Heart left ventricle (tissue), 13 donors: ENCODE data around the gene UVRAG.

Experiments
- CTCF ChIP-seq, 12 donors: fragments of 200-600 bp; sonication (generic) in 4 of 12; IDR thresholded peaks; one replicate each; pipeline versions ENCODE4 v1.5.0 to v1.8.0; 2018 to 2022; ENCODE audit warnings: antibody characterized with exemption in 12 of 12, mild to moderate bottlenecking in 5 of 12
- POLR2A ChIP-seq, 2 donors: fragments of 450-650 bp; IDR thresholded peaks; one replicate each; pipeline ENCODE4 v1.6.1; 2017; ENCODE audit warnings: antibody characterized with exemption in 2 of 2, mild to moderate bottlenecking in 2 of 2, moderate library complexity in 2 of 2
- donor health status: ischemic (EF 13 %, LVEDD 7.1; RV severe dilation, severe dysfunction).
- donor health status: DM: no; HTN: yes; CAD: no.
- donor health status: DM: no; HTN: no; CAD: no.
- donor health status: ischemic (EF 25% LVEDD 6.9; RV normal size, moderate dysfunction).
- donor health status: ischemic (EF 25% LVEDD 5.7; RV mildly dilated, moderate dysfunction).
- donor health status: ischemic (EF 35%, LVEDD 5.7; RV mildly dilated, moderate dysfunction).
- donor health status: nonischemic (EF 11% LVEDD 7.7; RV severe dilation, severe dysfunction).
- donor health status: DM: yes; HTN: yes; CAD: no.
- donor health status: PGD.
- donor health status: ischemic (EF 29% LVEDD 5.4; RV normal size, mild dysfunction).
- donor health status: nonischemic (EF 23%, LVEDD 6.1; RV moderate dilation, normal function).

GRCh38 chr11:75940911-75941310 lies 125.9 kb downstream of the UVRAG start:
- TF ChIP-seq POLR2A (IDR thresholded peaks at IDR 0.05): no peak
- TF ChIP-seq CTCF (IDR thresholded peaks at IDR 0.05): no peak
